ENCODE results near the gene NPSR1.
"Not testable (repeated sequence)": the region's sequence is repeated elsewhere in the genome, so short reads cannot be mapped to it uniquely, and the experiment has no call there.

NPSR1 gene

DNA sequence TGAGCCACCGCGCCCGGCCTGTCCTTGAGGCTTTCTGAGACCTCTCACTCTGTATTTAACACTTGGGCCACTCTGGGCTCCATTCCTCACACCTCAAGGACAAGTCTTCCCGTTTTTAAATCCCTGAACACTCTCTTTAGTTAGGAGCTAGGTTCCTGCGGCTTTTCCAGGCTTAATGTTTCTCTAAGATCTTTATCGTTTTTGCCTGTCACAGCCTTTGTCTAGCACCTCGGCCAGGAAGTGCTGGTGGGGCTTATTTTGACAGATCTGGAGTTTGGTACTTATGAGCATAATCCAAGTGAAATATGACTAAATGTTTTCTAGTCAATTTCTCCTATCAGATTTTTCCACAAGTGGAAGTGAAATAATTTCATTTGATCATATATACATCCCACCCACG lies 192.7 kb downstream of the NPSR1 start:
- no peaks in the 10 kb centered on the region for H3K27me3 ChIP-seq (replicated peaks; ENCODE audit: control insufficient read depth, insufficient read depth, low read length)
- no peak for TF ChIP-seq CTCF (IDR thresholded peaks at IDR 0.05; ENCODE audit: insufficient read depth, low read length, poor library complexity, severe bottlenecking)
- H3K4me3 ChIP-seq (replicated peaks; ENCODE audit: low read depth, low read length): no peak overlapping the region
- no peak for DNase-seq (ENCODE audit: extremely low read depth, insufficient read length)
- no peaks in the 10 kb centered on the region for H3K36me3 ChIP-seq (ENCODE audit: control insufficient read depth, insufficient read depth, low read length)

- no peak for DNase-seq (ENCODE audit: extremely low read depth, insufficient read length)
- Histone ChIP-seq H3K4me3 (replicated peaks; ENCODE audit: low read depth, low read length) (no peak overlapping the region), H3K27me3 (replicated peaks; ENCODE audit: control insufficient read depth, insufficient read depth, low read length) (no peaks in the 10 kb centered on the region), H3K36me3 (ENCODE audit: control insufficient read depth, insufficient read depth, low read length) (no peaks in the 10 kb centered on the region)
- no peak for TF ChIP-seq CTCF (IDR thresholded peaks at IDR 0.05; ENCODE audit: insufficient read depth, low read length, poor library complexity, severe bottlenecking)
Observed at GRCh38 chr7:34851431-34851830, 193.4 kb downstream of the NPSR1 start.

GRCh38 chr7:34858444-34858843 lies 200.4 kb downstream of the NPSR1 start:
- not testable (repeated sequence) for H3K4me3 ChIP-seq (replicated peaks; ENCODE audit: low read depth, low read length); H3K27me3 ChIP-seq (replicated peaks; ENCODE audit: control insufficient read depth, insufficient read depth, low read length); H3K36me3 ChIP-seq (ENCODE audit: control insufficient read depth, insufficient read depth, low read length); DNase-seq (ENCODE audit: extremely low read depth, insufficient read length)

DNA sequence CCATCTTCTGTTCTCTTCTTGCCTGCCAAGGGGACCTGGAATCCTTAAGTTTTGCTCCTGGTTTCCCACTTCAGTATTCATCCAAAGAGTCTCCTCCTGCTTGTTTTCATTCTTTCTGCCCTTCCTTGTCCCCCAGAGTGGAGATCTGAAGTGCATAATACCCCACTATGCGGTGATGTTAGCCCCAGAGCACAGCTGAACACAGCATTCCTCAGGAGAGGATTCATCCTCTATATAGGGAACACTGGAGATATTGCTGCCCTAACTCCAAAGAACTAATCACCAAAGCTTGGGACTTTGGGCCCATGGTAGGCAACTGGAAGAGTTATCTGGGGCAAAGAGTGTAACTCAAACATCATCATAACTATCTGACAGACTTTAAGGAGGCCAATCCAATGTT lies 201.3 kb downstream of the NPSR1 start:
- not testable (repeated sequence) for H3K4me3 ChIP-seq (replicated peaks; ENCODE audit: low read depth, low read length); H3K27me3 ChIP-seq (replicated peaks; ENCODE audit: control insufficient read depth, insufficient read depth, low read length); H3K36me3 ChIP-seq (ENCODE audit: control insufficient read depth, insufficient read depth, low read length); DNase-seq (ENCODE audit: extremely low read depth, insufficient read length)

DNA sequence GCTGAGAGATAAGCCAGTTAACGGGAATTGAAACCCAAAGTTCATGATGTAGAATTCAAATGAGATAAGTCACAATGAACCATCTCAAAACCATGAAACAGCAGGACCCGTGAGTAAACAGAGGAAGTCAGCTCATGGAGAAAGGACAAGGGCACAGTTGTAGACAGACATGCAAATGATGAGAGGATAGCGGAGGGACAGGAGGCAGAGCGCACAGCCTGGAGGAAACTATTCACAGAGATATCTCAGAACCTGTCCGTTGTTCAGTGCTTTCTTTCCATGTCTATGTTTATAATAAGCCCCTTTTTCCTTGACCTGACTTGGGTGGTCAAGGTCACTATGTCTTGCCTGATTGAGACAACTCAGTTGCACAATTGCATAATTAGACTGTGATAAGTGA lies 208.2 kb downstream of the NPSR1 start:
- not testable (repeated sequence) for H3K4me3 ChIP-seq (replicated peaks; ENCODE audit: low read depth, low read length); H3K27me3 ChIP-seq (replicated peaks; ENCODE audit: control insufficient read depth, insufficient read depth, low read length); H3K36me3 ChIP-seq (ENCODE audit: control insufficient read depth, insufficient read depth, low read length); DNase-seq (ENCODE audit: extremely low read depth, insufficient read length)

DNA sequence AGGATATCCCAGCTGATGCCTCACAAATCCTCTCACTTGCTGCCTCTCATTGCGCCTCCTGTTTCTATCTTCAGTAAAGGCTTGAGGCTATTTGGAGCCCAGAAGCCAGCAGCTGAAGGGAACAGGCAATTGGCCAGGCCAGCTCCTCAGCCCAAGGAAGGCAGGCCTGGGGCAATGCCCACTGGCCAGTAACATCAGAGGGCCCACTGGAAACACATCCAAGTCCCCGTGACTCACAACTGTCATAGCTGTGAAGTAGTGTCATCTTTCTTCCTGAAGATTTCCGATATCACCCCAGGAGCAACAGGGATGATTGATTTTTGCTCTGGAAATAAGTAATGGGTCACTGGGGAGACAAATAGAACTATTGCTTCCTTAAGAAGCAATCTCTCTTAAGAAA lies 209.3 kb downstream of the NPSR1 start:
- H3K27me3 ChIP-seq (replicated peaks; ENCODE audit: control insufficient read depth, insufficient read depth, low read length); DNase-seq (ENCODE audit: extremely low read depth, insufficient read length); H3K4me3 ChIP-seq (replicated peaks; ENCODE audit: low read depth, low read length); H3K36me3 ChIP-seq (ENCODE audit: control insufficient read depth, insufficient read depth, low read length): not testable (repeated sequence)

DNA sequence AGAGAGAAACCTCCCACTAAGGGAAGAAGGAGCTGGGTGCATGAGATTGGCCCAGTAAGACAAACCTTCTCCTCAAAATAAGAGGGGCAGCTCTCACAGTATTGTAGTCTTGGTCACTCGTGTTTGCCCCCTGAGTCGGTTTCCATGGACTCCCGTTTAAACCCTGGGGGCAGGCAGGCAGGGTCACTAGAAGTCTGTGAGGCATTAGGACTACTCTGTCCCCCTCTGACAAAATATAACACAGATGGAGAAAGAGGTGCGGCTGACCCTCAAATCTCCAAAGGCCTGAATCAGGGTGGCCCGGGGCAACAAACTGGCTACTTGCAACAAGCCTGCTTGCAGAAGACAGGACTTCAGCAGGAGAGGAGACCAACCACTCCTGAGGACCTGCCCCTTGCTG lies 210.6 kb downstream of the NPSR1 start:
- not testable (repeated sequence) for H3K4me3 ChIP-seq (replicated peaks; ENCODE audit: low read depth, low read length); DNase-seq (ENCODE audit: extremely low read depth, insufficient read length); H3K27me3 ChIP-seq (replicated peaks; ENCODE audit: control insufficient read depth, insufficient read depth, low read length); H3K36me3 ChIP-seq (ENCODE audit: control insufficient read depth, insufficient read depth, low read length)

GRCh38 chr7:34869057-34869456 lies 211.0 kb downstream of the NPSR1 start:
- TF ChIP-seq CTCF (IDR thresholded peaks at IDR 0.05; ENCODE audit: insufficient read depth, low read length, poor library complexity, severe bottlenecking): no peak
- Histone ChIP-seq H3K36me3 (ENCODE audit: control insufficient read depth, insufficient read depth, low read length) (no peaks in the 10 kb centered on the region), H3K27me3 (replicated peaks; ENCODE audit: control insufficient read depth, insufficient read depth, low read length) (no peaks in the 10 kb centered on the region), H3K4me3 (replicated peaks; ENCODE audit: low read depth, low read length) (no peak overlapping the region)
- no peak for DNase-seq (ENCODE audit: extremely low read depth, insufficient read length)

- not testable (repeated sequence) for H3K4me3 ChIP-seq (replicated peaks; ENCODE audit: low read depth, low read length); H3K27me3 ChIP-seq (replicated peaks; ENCODE audit: control insufficient read depth, insufficient read depth, low read length); H3K36me3 ChIP-seq (ENCODE audit: control insufficient read depth, insufficient read depth, low read length); DNase-seq (ENCODE audit: extremely low read depth, insufficient read length)
Observed at GRCh38 chr7:34870041-34870440, 212.0 kb downstream of the NPSR1 start.

GRCh38 chr7:34874329-34874728 lies 216.3 kb downstream of the NPSR1 start:
- DNase-seq (ENCODE audit: extremely low read depth, insufficient read length); H3K36me3 ChIP-seq (ENCODE audit: control insufficient read depth, insufficient read depth, low read length); H3K27me3 ChIP-seq (replicated peaks; ENCODE audit: control insufficient read depth, insufficient read depth, low read length); H3K4me3 ChIP-seq (replicated peaks; ENCODE audit: low read depth, low read length): not testable (repeated sequence)
